Kasumi-1 (cell line): ENCODE measurements around the gene ARPC5L.
"Not testable (repeated sequence)": the region's sequence is repeated elsewhere in the genome, so short reads cannot be mapped to it uniquely, and the experiment has no call there.

ENCODE experiments used
- DNase-seq, 2 experiments: peaks; one replicate each; lab custom pipeline; 2025; lab: John Stamatoyannopoulos, UW

The ARPC5L gene

DNA sequence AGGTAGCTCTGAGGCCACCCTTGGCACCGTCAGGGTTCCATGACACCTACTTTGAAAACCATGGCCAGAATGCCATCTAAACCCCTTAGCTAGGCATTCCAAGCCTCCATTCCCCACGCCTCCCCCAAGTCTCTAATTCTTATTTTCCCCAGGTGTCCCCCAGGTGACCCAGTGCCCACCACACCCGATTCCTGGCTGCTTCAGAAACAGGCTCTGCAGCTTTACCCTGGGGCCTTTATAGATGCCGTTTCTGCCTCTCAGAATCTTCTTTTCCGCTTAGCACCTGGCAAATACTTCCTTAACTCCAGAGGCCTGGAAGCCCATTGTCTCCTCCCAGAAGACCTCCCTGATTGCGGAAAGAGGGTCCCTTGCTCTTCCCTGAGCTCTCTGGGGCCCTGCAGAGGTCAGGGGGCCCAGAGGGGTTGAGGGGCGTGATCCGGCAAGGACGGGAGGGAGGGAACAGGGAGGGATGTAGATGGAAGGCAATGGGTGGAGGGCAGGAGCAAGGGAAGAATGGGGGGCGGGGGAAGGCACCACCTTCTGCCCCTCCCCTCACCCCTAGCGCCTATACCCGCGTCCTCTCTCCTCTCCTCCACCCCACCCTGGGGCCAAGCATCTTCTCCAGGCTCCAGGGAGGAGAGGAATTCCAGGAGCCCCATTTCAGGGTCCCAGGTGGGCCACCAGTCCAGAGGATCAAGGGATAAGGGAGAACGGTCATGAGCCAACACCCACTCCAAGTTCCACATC, 20.7 kb upstream of the ARPC5L start:
- DNase-seq: no peak

DNA sequence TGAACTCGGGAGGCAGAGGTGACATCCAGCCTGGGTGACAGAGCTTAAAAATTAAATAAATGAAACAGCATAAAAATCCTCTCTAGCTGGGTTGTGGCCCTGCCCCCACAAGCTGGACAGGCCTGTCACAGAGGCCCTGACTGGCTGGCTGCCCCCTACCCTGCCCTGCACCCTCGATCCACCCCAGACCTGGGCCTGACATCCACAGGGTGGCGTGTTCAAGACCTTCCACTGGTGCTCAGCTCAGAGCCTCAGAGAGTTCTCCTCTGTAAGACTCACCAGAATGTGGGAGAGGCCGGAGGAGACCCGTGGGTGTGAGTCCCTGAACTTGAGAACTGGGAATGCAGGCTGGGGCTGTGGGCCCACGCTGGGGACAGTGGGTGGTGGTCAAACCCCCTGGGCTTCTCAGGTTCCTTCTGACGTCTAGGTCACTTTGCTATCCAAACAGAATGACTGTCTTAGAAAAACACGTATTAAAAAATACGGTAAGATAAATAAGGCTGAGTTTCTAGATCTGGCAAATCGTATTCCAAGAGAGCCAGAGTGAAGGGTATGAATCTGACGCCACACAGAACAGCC, 18.4 kb upstream of the ARPC5L start:
- no peak for DNase-seq

DNA sequence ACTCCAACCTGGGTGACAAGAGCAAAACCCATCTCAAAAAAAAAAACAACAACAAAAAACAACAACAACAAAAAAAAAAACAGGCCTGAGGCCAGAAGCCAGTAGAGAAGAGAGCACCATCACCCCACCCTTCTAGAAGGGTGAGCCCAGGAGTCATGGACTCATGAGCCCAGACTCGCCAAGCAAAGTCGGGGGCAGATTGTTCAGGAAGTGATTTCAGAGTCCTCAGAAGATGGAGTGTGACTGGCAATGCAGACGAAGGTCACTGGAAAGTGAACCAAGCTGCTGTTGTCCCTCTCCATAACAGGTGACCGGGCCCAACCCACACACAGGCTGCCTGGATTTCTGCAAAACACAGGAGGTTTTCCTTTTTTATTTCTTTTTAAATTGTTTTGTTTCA, 17.6 kb upstream of the ARPC5L start:
- no peak for DNase-seq

DNA sequence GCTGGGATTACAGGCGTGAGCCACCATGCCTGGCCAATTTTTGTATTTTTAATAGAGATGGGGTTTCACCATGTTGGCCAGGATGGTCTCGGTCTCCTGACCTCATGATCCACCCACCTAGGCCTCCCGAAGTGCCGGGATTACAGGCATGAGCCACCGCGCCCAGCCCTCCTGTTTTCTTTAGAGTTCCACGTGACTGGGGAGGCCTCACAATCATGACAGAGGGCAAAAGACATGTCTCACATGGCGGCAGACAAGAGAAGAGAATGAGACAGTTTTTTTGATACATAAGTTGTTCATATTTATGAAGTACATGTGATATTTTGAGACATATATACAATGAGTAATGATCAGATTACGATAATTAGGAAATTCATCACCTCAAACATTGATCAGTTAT, 15.5 kb upstream of the ARPC5L start:
- DNase-seq: not testable (repeated sequence)

DNA sequence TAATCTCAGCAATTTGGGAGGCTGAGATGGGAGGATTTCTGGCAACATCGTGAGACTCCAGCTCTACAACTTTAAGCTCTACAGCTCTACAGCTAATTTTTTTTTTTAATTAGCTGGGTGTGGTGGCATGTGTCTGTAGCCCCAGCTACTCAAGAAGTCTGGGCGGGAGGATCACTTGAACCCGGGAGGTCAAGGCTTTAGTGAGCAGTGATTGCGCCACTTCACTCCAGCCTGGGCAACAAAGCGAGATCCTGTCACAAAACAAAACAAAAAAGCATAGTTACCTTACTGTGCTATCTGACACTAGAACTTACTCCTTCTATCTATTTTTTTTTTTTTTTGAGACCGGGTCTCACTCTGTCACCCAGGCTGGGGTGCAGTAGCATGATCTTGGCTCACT, 15.0 kb upstream of the ARPC5L start:
- DNase-seq: no peak

DNA sequence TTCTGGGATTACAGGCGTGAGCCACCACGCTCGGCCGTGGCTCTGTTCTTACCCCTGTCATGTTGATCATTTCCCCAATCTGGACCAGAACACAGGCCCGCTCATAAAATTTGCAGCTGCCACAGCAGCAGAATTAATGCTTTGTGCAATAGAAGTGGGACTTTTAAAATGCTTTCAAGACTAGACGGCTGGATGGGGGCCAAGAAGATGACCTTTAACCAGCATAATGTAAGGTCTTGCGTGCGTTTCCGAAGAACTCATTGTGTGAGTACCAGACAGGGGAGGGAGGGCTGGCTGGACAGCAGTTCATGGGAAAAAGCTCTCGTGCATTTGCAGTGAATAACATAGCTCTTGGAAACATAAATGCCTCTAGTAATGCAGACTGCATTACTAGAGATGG, 12.1 kb upstream of the ARPC5L start:
- no peak for DNase-seq

DNA sequence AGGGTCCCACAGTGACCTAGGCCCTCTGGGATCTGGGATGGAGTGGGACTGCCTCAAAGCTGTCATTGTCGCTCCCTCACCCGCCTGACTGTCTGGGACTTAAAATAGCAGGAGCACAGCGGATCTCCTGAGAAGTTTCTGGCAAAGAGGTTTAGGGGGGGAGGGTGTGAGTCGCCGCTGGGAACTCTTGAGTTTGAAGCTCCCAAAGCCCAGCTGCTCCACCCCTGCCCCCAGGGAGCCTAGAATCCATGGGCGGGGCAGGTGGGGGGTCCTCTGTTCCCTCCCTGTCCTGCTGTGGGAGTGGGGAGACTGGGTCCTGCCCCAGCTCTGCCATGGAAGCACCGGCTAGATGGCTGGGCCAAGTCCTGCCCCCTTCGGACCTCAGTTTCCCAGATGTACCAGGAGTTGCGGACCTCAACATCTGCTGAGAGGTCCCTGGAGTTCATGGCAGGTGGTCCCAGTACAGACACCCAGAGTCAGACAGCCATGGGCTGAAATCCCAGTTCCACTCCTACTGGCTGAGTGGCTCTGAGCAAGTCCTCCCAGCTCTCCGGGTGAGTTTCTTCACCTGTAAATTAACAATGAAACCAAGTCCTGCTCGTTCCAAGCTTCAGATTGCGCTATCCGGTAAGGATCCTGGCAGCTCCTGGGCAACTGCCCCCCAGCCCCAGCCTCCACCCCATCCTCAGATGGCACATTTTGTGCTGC, 9.7 kb upstream of the ARPC5L start:
- no peak for DNase-seq

DNA sequence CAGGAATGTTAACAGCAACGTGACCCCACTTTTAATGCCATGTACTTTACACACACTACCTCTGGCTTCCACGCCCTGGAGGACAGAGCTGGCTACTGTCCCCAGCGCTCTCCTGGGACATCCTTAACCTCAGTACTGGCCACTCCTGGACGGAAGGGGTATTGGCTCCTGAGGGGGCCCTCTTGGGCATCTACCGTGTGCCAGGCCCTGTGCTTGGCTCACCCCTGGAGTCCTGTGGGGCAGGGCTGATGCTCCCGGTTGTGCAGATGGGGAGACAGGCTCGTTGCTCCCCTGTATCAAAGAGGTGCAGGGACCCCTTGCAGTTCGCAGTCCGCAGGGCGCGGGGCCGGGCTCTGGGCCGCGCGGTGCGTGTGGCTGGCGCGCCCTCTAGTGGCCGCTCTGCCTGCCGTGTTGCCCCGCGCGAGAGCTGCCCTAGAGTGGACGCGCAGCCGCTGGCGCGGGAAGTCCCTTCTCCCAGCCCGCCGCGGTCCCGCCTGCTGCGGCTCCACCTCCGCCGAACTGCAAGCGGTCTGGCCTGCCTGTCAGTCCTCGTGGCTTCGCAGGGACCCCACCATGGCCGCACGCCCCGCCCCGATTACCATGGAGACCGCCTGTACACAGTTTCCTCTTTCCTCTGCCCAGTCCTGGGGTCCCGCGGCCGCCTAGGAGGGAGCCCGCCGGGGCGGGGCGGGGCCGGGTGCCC, 8.9 kb upstream of the ARPC5L start, which contains the start of gene WDR38:
Gene WDR38, plus strand, starts transcription at position 632 of the 703 bp plus-strand sequence. CDS start 72 bp downstream, outside the sequence.
- peak; percentile 71 to 76 for DNase-seq

DNA sequence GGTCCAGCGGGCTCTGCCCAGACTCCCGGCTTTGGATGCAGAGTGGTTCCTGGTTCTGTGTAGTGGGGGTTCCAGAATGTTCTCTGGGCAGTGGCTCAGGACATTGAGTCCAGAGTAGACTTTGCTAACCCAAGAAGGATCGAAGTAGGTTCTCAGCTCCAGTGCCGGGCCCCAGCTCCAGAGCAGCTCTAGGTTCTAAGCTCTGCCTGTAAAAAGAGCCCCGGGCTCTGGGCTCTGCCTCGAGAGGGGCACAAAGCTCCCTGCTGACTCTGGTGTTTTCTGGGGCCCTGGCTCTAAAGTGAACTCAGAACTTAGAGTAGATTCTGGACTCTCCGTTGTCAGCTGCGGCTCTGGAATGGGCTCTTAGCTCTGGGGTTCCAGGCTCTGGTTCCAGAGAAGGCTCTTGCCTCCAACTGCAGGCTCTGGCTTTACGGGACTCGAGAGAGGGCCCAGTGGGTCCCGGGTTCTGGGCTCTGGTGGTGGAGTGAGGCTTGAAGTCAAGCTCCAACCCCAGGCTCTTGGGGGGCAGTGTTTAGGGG, 8.3 kb upstream of the ARPC5L start:
- no peak for DNase-seq

DNA sequence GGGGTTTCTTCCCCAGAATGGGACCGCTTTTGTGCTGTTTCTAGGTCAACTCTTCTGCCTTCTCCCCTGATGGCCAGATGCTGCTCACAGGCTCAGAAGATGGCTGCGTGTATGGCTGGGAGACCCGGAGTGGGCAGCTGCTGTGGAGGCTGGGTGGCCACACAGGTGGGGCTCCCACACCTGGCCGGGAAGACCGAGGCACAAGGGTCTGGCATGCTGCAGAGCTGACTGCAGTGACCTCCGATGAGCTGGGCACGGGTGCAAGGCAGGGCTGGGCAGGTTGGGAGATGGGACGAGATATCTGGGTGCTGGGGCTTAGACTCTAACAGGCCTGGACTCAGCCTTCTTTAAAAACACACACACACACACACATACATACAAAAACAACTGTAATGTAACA, 7.8 kb upstream of the ARPC5L start:
- DNase-seq: no peak

DNA sequence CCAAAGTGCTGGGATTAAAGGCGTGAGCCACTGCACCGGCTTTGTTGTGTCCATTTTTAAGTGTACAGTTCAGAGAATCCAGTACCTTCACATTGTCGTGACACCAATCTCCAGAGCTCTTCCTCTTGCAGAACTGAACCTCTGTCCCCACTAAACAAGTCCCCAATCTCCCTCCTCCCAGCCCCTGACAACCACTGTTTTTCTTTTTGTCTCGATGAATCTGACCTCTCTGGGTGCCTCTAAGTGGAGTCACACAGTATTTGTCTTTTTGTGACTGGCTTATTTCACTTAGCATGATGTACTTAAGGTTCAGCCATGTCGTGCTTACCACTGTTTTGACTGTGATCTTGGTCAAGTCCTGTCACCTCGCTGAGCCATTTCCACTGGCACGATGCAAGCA, 7.1 kb upstream of the ARPC5L start:
- no peak for DNase-seq

DNA sequence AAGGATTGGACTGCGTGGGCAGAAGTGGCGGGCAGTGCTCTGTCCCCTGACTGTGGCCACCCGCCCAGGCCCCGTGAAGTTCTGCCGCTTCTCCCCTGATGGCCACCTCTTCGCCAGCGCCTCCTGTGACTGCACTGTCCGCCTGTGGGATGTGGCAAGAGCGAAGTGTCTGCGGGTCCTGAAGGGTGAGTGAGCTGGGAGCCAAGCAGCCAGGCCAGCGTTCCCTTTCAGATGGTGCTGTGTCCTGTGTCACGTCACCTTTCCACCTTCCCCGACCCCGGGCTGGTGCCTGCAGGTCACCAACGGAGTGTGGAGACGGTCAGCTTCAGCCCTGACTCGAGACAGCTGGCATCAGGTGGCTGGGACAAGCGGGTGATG, 6.4 kb upstream of the ARPC5L start:
- no peak for DNase-seq

DNA sequence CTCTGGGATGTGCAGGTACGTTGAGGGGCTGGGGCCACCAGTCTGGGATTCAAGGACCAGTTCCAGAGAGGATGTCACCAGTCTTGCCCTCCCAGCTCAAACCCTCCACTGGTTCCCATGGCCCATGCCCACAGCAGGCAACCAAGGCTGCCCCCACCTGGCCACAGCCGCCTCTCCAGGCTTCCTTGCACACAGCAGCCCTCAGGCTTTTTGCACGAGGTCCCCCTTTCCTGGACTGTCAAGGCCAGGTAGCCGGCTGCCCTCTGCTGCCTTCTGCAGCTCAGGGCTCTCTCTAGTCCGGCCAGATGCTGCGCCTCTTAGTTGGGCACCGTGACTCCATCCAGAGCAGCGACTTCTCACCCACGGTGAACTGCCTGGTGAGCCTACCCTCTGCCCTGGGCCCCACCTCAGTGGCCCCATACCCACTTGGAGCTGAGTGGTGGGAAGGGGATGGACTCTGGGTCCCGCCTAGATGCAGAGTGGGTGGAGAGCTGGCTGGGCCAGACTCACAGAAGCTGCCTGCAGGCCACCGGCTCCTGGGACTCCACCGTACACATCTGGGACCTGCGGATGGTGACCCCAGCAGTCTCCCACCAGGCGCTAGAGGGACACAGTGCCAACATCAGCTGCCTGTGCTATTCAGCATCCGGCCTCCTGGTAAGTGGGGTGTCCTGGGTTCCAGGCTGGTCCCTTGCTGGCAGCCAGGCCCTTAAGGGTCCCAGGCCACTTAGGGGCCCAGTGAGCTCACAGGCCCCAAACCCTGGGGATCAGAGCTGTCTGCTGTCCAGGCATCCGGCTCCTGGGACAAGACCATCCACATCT, 5.8 kb upstream of the ARPC5L start:
- peak; percentile 38 to 45 for DNase-seq

DNA sequence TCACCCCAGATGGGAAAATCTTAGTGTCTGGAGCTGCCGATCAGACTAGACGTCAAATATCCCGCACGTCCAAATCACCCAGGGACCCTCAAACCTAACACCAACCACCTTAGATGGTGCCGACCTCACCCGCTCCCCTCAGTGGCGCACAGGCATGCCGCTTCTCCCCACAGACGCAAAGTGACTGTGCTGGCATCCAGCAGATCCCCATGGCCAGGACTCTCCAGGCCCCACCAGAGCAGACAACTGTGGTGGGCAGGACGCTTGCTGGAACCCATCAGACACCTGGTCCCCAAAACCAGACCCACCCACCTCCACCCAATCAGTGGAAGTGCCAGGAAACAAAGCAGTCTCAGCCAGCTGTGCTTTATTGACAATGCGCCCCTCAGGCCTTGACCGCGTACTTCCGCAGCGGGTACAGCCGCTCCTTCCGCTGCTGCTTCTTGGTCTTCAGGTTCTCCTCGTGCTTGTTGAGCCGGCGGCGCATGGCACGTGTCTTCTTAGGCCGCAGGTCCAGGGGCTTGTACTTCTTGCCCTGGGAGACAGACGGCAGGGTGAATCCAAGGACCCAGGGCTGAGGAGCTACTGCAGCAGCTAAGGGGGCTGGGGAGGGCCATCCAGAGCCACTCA, 4.3 kb upstream of the ARPC5L start:
- no peak for DNase-seq

DNA sequence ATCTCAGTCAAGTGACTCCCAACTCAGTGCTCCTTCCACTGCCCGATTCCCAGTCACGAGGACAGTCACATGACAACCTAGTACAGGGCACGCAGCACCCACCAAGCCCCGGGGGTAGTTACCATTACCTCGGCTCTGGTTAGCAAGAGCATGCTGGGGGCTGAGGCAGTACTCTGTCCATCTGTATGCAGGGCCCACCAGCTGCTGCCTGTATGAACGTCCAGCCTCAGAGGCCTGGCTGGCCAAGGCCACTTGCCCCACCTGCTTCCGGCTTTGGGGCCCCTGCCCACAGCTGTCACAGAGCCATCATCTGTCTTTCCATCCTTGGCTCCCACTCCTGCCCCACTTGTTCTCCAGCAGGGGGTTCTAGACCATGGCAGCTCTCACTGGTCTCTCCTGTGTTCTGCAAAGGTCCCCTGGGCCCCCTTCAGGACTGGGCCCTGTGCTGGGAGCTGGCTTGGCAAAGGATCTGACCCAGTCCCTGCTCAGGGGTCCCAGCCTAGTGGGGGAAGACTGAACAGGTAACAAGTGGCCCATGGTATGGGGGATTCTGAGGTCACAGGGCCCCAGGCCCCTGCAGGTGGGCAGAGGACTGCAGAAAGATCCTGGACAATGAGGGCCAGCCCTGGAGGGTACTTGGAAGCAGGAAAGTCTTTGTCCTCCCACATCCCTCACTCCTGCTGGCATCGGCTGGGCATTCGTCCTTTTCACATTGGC, 3.4 kb upstream of the ARPC5L start:
- no peak for DNase-seq

DNA sequence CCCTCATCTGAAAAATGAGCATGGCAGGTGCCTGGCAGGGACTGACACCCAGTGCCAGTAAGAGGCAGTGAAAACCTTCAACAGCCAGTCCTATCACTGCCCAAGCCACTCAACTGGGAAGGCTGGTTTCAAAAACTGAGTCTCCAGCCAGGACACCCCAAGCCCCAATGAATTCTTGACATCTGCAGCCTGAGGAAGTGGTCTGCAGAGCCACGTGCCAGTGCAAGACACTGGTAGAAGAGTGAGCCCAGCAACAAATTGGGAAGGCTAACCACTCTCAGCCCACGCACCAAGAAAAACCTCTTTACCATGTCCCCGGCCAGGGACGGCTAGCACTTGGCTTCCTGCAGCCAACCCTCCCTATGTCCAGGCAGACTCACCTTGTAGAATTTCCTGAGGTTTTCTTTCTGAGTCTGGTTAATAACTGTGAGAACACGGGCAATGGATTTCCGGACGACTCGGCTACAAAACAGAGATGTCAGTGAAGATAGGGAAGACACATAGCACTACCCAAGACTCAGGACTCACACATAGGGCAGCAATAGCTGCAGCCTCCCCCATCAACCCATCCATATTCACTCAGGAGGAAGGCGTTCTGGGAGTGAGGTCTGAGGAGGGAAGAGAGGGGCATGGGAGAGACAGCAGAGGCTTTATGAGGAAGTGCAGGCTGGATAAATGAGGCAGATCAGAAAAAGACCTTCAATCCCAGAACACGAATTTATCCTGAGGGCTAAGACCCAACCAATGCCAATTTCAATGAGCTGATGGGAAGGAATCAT, 1.9 kb upstream of the ARPC5L start:
- no peak for DNase-seq

DNA sequence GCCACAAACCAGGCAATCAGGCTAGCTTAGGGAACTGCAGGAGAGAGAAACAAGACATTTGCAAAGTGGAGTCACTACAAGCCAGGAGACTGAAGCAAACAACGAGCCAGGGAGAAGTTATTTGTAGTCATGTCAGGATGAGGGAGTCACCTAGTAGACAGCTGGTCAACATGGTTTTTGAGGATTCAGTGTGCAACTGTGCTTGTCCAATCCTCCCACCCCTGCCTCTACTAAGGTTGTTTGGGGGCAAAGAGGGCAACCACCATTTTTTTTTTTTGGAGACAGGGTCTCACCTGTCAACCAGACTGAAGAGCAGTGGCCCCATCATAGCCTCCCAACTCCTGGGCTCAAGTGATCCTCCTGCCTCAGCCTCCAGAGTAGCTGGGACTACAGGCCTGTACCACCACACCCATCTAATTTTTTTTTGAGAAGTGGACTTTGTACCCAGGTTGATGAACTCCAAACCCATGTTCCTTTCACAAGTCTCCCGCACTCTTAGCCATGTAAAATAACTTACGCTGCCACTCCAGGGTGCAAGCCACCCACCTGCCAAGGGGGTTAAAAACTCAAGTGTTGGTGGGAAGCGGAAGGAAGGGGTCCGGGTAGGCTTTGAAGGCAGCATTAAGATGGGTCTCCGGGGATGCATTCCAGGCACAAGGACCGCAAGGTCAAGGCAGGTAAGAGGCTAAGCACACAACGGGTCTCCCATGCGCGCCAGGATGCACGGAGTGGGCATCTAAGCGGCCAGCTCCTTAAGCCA, 1.2 kb upstream of the ARPC5L start:
- DNase-seq: no peak

DNA sequence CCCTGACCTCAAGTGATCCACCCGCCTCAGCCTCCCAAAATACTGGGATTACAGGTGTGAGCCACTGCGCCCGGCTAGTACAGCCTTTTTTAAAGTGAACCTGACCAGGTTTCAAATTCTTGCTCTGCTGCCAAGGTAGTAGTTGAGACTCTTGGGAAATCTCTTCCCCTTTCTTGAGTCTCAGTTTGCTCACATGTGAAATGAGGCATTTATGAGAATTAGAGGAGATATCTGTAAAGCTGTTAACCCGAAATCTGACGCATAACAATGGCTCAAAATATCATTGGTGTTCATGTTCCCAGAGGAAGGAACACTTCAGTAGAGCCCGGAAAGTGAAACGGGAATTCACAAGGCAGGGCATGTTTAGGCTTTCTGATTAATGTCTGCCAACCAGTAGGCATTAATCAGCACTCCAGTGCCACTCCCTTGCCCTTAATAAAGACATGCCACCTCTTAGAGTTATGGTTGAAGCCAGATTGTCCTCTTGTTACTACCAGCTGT, 1.5 kb downstream of the ARPC5L start:
- DNase-seq: no peak
